CD4-positive, alpha-beta T cell (primary cell): Measurements from ENCODE around the gene PPP1R27. TPM values are rescaled to one million over a fixed set of nuclear protein-coding genes. Genes with fewer than 3 reads are reported as not detected.
A peak's percentile ranks its signal among the peaks of the same experiment; 100 is the strongest.

Experiments used
- ATAC-seq: fragments of 200-7000 bp; cut with Tn5 transposase; one replicate; pipeline ENCODE4 v1.10.0; 2022; ENCODE audit warnings: mild to moderate bottlenecking; ENCODE audit not compliant: poor library complexity
- CTCF ChIA-PET: fragments of 350-600 bp; sonication (Branson Sonifier 250); formaldehyde crosslinking; loops from one replicate; lab custom pipeline; 2021; ENCODE audit warnings: antibody characterized with exemption, inconsistent platforms; lab: Charles Lee
- POLR2A ChIA-PET: fragments of 350-600 bp; sonication (Branson Sonifier 250); formaldehyde crosslinking; loops from one replicate; lab custom pipeline; 2021; ENCODE audit warnings: antibody characterized with exemption, inconsistent platforms; lab: Charles Lee
- DNase-seq, 14 experiments: peaks; one replicate each; pipeline ENCODE4 v3.0.0-alpha.2; 2013 to 2020; ENCODE audit warnings: mixed read lengths in 2 of 14
- H3K27ac ChIP-seq, 2 donors: one replicate each; pipeline versions ENCODE4 v1.5.1 to v1.7.0; 2013; ENCODE audit warnings: low read length in 2 of 2, low read depth in 1 of 2, mild to moderate bottlenecking in 1 of 2
- H3K27me3 ChIP-seq, 2 experiments: 1 replicate in 1 of 2; 2 replicates in 1 of 2; pipeline versions ENCODE4 v1.6.1 to v1.7.0; 2013; ENCODE audit warnings: low read length in 2 of 2, control low read depth in 1 of 2, mild to moderate bottlenecking in 1 of 2, moderate library complexity in 1 of 2; ENCODE audit not compliant: insufficient read depth in 2 of 2, control insufficient read depth in 1 of 2
- H3K36me3 ChIP-seq: one replicate; pipeline ENCODE4 v1.6.1; 2013; ENCODE audit warnings: low read length, control low read depth; ENCODE audit not compliant: insufficient read depth
- H3K4me1 ChIP-seq: one replicate; pipeline ENCODE4 v1.6.1; 2013; ENCODE audit warnings: low read length, control low read depth; ENCODE audit not compliant: insufficient read depth
- H3K4me3 ChIP-seq: one replicate; pipeline ENCODE4 v1.5.1; 2013; ENCODE audit warnings: mild to moderate bottlenecking, low read length, moderate library complexity
- H3K9me3 ChIP-seq, 2 experiments: 1 replicate in 1 of 2; 2 replicates in 1 of 2; pipeline versions ENCODE4 v1.6.1 to v1.7.0; 2013; ENCODE audit warnings: low read length in 2 of 2, mild to moderate bottlenecking in 2 of 2, control low read depth in 1 of 2, moderate library complexity in 1 of 2; ENCODE audit not compliant: control insufficient read depth in 1 of 2, insufficient read depth in 1 of 2
- H3K27ac Mint-ChIP-seq: one replicate; pipeline ENCODE4 v1.8.0; 2020; ENCODE audit warnings: mixed read lengths
- H3K27me3 Mint-ChIP-seq: one replicate; pipeline ENCODE4 v1.8.0; 2021; ENCODE audit warnings: mixed read lengths
- H3K36me3 Mint-ChIP-seq: one replicate; pipeline ENCODE4 v1.8.0; 2021; ENCODE audit warnings: low read depth, mixed read lengths
- H3K4me1 Mint-ChIP-seq: one replicate; pipeline ENCODE4 v1.8.0; 2021; ENCODE audit warnings: low read depth, mixed read lengths
- H3K4me3 Mint-ChIP-seq: one replicate; pipeline ENCODE4 v1.8.0; 2020; ENCODE audit warnings: mild to moderate bottlenecking, mixed read lengths
- H3K9me3 Mint-ChIP-seq: one replicate; pipeline ENCODE4 v1.8.0; 2020; ENCODE audit warnings: mixed read lengths
- CTCF ChIP-seq: fragments of 200-600 bp; IDR thresholded peaks from one replicate; pipeline ENCODE4 v1.8.0; 2022; ENCODE audit warnings: antibody characterized with exemption, mild to moderate bottlenecking
- intact Hi-C, 2 experiments: fragments of 100-400 bp; cut with DNase I in 1 of 2; cut with micrococcal nuclease in 1 of 2; formaldehyde crosslinking; loops; one replicate each; pipeline versions ENCODE4 v1.15.1 to v1.9.0; 2023 to 2025; cut with DNase I, micrococcal nuclease
- total RNA-seq, 174 experiments: library from RNA in 2 of 174; stranded (reverse) in 2 of 174; gene quantifications; one replicate each; pipeline ENCODE4 v1.2.3 and lab custom pipeline; 2021 to 2026

Gene PPP1R27
- total RNA-seq, 2 experiments from 2014 or later: not detected

DNA sequence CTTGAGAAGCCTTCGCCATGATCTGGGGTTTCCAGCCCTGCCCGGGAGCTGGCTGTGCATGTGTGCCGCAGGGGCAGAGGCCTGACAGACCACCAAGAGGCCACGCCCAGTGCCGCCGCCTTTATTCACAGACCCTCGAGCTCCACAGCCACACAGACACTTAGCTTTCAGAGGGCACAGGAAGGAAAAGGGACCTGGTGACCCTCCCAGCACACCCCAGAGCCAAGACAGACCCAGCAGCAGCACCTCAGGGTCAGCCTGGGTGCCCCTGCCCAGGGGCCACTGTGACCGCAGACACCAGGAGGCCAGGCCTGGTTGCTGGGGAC lies 12.6 kb downstream of the PPP1R27 start:
- no peak overlapping the region for H3K27ac Mint-ChIP-seq
- ATAC-seq (no peak), DNase-seq (no peak)
- H3K27ac ChIP-seq: no peak overlapping the region
- ChIA-PET CTCF (no interaction called here), POLR2A (interaction anchor here (1.1 kb wide), 1 partner anchor 11 kb away, joined by 3 read pairs; the partner anchor contains the start of gene MCRIP1)
- peaks cover 7% of the 10 kb centered on the region for H3K4me1 ChIP-seq
- no peaks in the 10 kb centered on the region for H3K9me3 Mint-ChIP-seq
- no peaks in the 10 kb centered on the region for H3K27me3 ChIP-seq
- peaks cover 0 to 3% of the 10 kb centered on the region in 2 experiments for H3K9me3 ChIP-seq
- H3K36me3 ChIP-seq: peaks cover 17% of the 10 kb centered on the region
- H3K27me3 Mint-ChIP-seq: peaks cover 5% of the 10 kb centered on the region
- intact Hi-C loops: no loop called here
- peaks cover 8% of the 10 kb centered on the region for H3K36me3 Mint-ChIP-seq
- no peak overlapping the region for H3K4me3 Mint-ChIP-seq
- TF ChIP-seq CTCF: no peak
- no peaks in the 10 kb centered on the region for H3K4me1 Mint-ChIP-seq
- H3K4me3 ChIP-seq: no peak overlapping the region

- no peak overlapping the region for H3K4me3 Mint-ChIP-seq
- CTCF ChIA-PET: no interaction called here
Measured at GRCh38 chr17:81821603-81822311, 13.1 kb downstream of the PPP1R27 start.

DNA sequence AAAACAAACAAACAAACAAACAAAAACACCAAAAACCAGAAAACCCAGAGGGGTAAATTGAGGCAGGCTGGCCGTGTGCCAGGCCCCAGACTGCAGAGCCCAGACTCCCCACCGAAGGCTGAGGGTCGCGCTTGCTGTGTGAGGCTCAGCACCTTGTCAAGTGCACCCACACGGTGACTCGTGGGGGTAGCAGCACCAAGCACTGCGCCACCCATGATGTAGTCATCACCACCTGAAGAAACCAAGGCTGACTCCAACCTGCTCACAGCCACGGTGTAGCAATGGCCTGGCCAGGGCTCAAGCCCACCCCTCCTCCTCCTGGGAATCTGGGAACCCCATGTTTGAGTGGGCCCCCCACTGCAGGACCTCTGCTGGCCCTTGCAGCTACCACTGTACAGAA lies 13.7 kb downstream of the PPP1R27 start:
- Mint-ChIP-seq H3K9me3 (no peaks in the 10 kb centered on the region), H3K27me3 (peaks cover 7% of the 10 kb centered on the region), H3K36me3 (peaks cover 8% of the 10 kb centered on the region), H3K4me1 (no peaks in the 10 kb centered on the region), H3K27ac (no peak overlapping the region), H3K4me3 (no peak overlapping the region)
- no peak for TF ChIP-seq CTCF
- no peak for ATAC-seq
- Histone ChIP-seq H3K36me3 (peaks cover 17% of the 10 kb centered on the region), H3K27me3 (no peaks in the 10 kb centered on the region), H3K27ac (no peak overlapping the region), H3K9me3 (peaks cover 0 to 3% of the 10 kb centered on the region in 2 experiments), H3K4me1 (peaks cover 7% of the 10 kb centered on the region), H3K4me3 (no peak overlapping the region)
- intact Hi-C loops: no loop called here
- CTCF ChIA-PET: no interaction called here
- POLR2A ChIA-PET: no interaction called here
- DNase-seq: no peak

More at GRCh38 chr17:81821603-81822311, 13.1 kb downstream of the PPP1R27 start:
- Histone ChIP-seq H3K36me3 (peaks cover 17% of the 10 kb centered on the region), H3K4me1 (peaks cover 7% of the 10 kb centered on the region), H3K9me3 (peaks cover 0 to 3% of the 10 kb centered on the region in 2 experiments), H3K27me3 (no peaks in the 10 kb centered on the region), H3K4me3 (no peak overlapping the region), H3K27ac (no peak overlapping the region)
- Mint-ChIP-seq H3K27me3 (peaks cover 5% of the 10 kb centered on the region), H3K4me1 (no peaks in the 10 kb centered on the region), H3K27ac (no peak overlapping the region), H3K36me3 (peaks cover 8% of the 10 kb centered on the region), H3K9me3 (no peaks in the 10 kb centered on the region)
- intact Hi-C loops: no loop called here
- TF ChIP-seq CTCF: no peak
- POLR2A ChIA-PET: interaction anchor here (1.1 kb wide), 1 partner anchor 11 kb away, joined by 3 read pairs; the partner anchor contains the start of gene MCRIP1
- no peak for ATAC-seq
- peak in 1 of 14 experiments; percentile 12 for DNase-seq
